Hepatocyte (in vitro differentiated cells): ENCODE measurements around the gene GADD45B. TPM values are rescaled to one million over a fixed set of nuclear protein-coding genes. Genes with fewer than 3 reads are reported as not detected.
A peak's percentile ranks its signal among the peaks of the same experiment; 100 is the strongest.

Experiments
- DNase-seq: peaks from one replicate; pipeline ENCODE4 v3.0.0-alpha.2; 2016; ENCODE audit warnings: low spot score
- H2AFZ ChIP-seq: fragments of 200-600 bp; sonication (generic); 2 replicates; pipeline ENCODE4 v1.6.0; 2016; ENCODE audit warnings: antibody characterized with exemption, mild to moderate bottlenecking
- H3K27ac ChIP-seq: fragments of 200-600 bp; sonication (generic); 2 replicates; pipeline ENCODE4 v1.5.1; 2016; ENCODE audit warnings: mild to moderate bottlenecking
- H3K27me3 ChIP-seq: fragments of 200-600 bp; sonication (generic); 2 replicates; pipeline ENCODE4 v1.6.1; 2016
- H3K36me3 ChIP-seq: fragments of 200-600 bp; sonication (generic); replicated peaks from 2 replicates; pipeline ENCODE4 v1.5.1; 2016; ENCODE audit warnings: low read depth; ENCODE audit not compliant: insufficient read depth
- H3K4me1 ChIP-seq: fragments of 200-600 bp; sonication (generic); 2 replicates; pipeline ENCODE4 v1.5.1; 2016; ENCODE audit warnings: mild to moderate bottlenecking, moderate library complexity; ENCODE audit not compliant: insufficient read depth
- H3K4me2 ChIP-seq: fragments of 200-600 bp; sonication (generic); 2 replicates; pipeline ENCODE4 v1.6.0; 2016
- H3K4me3 ChIP-seq: fragments of 200-600 bp; sonication (generic); 2 replicates; pipeline ENCODE4 v1.5.1; 2016; ENCODE audit warnings: mild to moderate bottlenecking
- H3K79me2 ChIP-seq: fragments of 200-600 bp; sonication (generic); 2 replicates; pipeline ENCODE4 v1.6.0; 2017; ENCODE audit warnings: mild to moderate bottlenecking
- H3K9me2 ChIP-seq: fragments of 200-600 bp; sonication (generic); replicated peaks from 2 replicates; pipeline ENCODE4 v1.6.0; 2017; ENCODE audit warnings: mild to moderate bottlenecking; ENCODE audit not compliant: insufficient read depth
- H3K9me3 ChIP-seq: fragments of 200-600 bp; sonication (generic); 2 replicates; pipeline ENCODE4 v1.5.1; 2016; ENCODE audit warnings: low read depth, mild to moderate bottlenecking
- H4K20me1 ChIP-seq: fragments of 200-600 bp; sonication (generic); 2 replicates; pipeline ENCODE4 v1.6.0; 2016; ENCODE audit warnings: mild to moderate bottlenecking; ENCODE audit not compliant: insufficient read depth, poor library complexity, severe bottlenecking
- EZH2 ChIP-seq: fragments of 200-600 bp; sonication (generic); IDR thresholded peaks from 2 replicates; pipeline ENCODE4 v1.6.1; 2016; ENCODE audit warnings: antibody characterized with exemption, mild to moderate bottlenecking, borderline replicate concordance
- EZH2phosphoT487 ChIP-seq: fragments of 200-600 bp; sonication (generic); IDR thresholded peaks from one replicate; pipeline ENCODE4 v1.6.1; 2018; ENCODE audit warnings: antibody characterized with exemption, mild to moderate bottlenecking, low read depth, moderate library complexity; ENCODE audit not compliant: unreplicated experiment, severe bottlenecking
- WGBS: methylation state at CpG from one replicate; pipeline ENCODE4 v1.1.6; 2016; ENCODE audit warnings: low lambda C conversion rate; ENCODE audit errors: missing lambda C conversion rate; 5-methylcytosine and 5-hydroxymethylcytosine counted together
- polyA plus RNA-seq: library from polyadenylated mRNA; unstranded; fragments of >200 nt; fragmentation: Nextera tagmentation; extraction: Ambion mirVana; gene quantifications from 2 replicates; pipeline ENCODE4 v1.2.1, GENCODE V29; 2016
- total RNA-seq: library from RNA; depleted of rRNA; stranded (reverse); fragments of >200 nt; gene quantifications from 2 replicates; pipeline ENCODE4 v1.2.3, GENCODE V29; 2014
- TF ChIP-seq, protein P1 (sequence below): fragments of 200-600 bp; sonication (generic); IDR thresholded peaks from 2 replicates; pipeline ENCODE4 v1.5.1; 2016; ENCODE audit warnings: antibody characterized with exemption, mild to moderate bottlenecking; ENCODE audit not compliant: poor library complexity

Gene GADD45B
- 126 and 129 TPM in 2 replicates for total RNA-seq
- polyA plus RNA-seq: 229 and 299 TPM in 2 replicates

DNA sequence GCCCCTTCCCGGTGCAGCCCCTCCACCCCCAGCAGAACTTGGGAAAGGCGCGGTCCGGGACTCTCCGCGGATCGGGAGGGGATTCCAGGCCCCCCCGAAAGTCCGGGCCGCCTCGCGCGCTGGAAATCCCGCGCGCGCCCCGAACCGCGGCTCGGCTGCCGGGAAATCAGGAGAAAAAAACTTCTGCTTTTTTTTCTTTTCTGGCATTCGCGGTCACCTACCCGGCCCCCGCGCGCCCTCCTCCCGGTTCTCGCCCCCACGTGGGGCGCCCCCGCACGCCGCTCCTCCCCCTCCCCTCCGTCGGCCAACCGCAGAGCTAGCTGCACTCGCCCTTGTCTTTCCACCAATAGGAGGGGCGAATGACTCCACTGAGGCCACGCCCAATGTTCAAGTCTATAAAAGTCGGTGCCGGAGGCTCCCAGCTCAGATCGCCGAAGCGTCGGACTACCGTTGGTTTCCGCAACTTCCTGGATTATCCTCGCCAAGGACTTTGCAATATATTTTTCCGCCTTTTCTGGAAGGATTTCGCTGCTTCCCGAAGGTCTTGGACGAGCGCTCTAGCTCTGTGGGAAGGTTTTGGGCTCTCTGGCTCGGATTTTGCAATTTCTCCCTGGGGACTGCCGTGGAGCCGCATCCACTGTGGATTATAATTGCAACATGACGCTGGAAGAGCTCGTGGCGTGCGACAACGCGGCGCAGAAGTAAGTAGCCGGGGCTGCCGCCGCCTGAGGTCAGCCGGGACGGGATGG, at the start of gene GADD45B:
TSS of gene GADD45B (plus strand) at position 426 of the 749 bp plus-strand sequence. CDS start at position 658, 232 bp downstream.
- H2AFZ ChIP-seq: peak within 1 kb of the TSS; percentile 28
- whole genome bisulfite sequencing: 1% methylated on average over 53 of the region's 70 CpGs

DNA sequence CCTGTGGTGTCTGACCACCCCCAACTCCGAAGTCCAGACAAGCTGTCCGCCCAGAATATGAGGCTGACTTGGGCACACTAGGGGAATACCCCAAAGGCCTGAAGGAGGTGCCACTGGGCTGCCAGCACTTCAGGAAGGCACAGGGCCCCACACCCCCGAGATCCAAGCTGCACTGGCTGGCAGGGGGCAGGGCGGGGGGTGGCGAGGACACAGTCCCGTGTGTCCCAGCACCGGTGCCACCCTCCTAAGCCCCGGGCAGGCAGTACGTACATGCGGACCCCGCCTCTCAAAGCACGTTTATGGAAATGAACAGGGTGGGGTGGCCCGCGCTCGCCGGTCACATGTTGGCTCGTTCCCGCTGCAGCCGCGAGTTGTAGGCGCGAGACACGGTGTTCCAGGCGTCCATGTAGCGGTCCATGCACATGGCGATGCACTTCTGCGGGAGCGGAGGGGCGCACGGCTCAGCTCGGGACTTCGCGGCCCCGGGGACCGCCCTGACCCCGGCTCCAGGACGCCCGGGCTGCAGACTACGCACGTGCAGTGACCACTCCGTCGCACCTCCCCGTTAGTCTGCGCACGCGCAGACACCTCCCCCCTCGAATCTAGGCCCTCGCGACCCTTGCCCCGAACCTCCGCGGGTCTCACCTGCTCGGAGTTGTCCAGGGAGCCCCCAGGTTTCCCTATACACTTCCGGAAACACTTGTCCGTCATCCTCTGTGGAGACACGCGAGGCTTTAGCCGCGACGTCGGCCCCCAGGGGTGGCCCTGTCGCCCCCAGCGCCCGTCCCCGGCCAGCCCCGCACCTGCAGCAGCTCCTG, 49.1 kb upstream of the GADD45B start:
- Histone ChIP-seq H2AFZ (peak overlapping the region; percentile 51), H3K4me3 (peak overlapping the region; percentile 70), H3K9me3 (no peaks in the 10 kb centered on the region), H4K20me1 (peaks cover 34% of the 10 kb centered on the region), H3K4me2 (peak overlapping the region; percentile 98), H3K27me3 (no peaks in the 10 kb centered on the region), H3K27ac (peak overlapping the region; percentile 96), H3K4me1 (peaks cover 28% of the 10 kb centered on the region), H3K79me2 (peaks cover 32% of the 10 kb centered on the region), H3K36me3 (no peaks in the 10 kb centered on the region), H3K9me2 (no peaks in the 10 kb centered on the region)
- TF ChIP-seq, protein P1, sequence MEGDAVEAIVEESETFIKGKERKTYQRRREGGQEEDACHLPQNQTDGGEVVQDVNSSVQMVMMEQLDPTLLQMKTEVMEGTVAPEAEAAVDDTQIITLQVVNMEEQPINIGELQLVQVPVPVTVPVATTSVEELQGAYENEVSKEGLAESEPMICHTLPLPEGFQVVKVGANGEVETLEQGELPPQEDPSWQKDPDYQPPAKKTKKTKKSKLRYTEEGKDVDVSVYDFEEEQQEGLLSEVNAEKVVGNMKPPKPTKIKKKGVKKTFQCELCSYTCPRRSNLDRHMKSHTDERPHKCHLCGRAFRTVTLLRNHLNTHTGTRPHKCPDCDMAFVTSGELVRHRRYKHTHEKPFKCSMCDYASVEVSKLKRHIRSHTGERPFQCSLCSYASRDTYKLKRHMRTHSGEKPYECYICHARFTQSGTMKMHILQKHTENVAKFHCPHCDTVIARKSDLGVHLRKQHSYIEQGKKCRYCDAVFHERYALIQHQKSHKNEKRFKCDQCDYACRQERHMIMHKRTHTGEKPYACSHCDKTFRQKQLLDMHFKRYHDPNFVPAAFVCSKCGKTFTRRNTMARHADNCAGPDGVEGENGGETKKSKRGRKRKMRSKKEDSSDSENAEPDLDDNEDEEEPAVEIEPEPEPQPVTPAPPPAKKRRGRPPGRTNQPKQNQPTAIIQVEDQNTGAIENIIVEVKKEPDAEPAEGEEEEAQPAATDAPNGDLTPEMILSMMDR: no peak
- TF ChIP-seq EZH2 (no peak), EZH2phosphoT487 (no peak)
- 7% methylated on average over 63 of the region's 66 CpGs for WGBS
- DNase-seq: peak; percentile 65

More for the DNA sequence above, at the start of gene GADD45B:
- H3K79me2 ChIP-seq: peaks cover 19% of the 10 kb centered on the region
- no peaks in the 10 kb centered on the region for H3K27me3 ChIP-seq
- peaks cover 17% of the 10 kb centered on the region for H4K20me1 ChIP-seq
- H3K4me2 ChIP-seq: peak within 1 kb of the TSS; percentile 88
- no peaks in the 10 kb centered on the region for H3K36me3 ChIP-seq
- TF ChIP-seq EZH2phosphoT487 (no peak), EZH2 (no peak)
- TF ChIP-seq, protein P1: no peak
- peak; percentile 98 for DNase-seq
- H3K4me1 ChIP-seq: peaks cover 20% of the 10 kb centered on the region
- peak within 1 kb of the TSS; percentile 77 for H3K27ac ChIP-seq
- H3K4me3 ChIP-seq: peak within 1 kb of the TSS; percentile 54
- no peaks in the 10 kb centered on the region for H3K9me2 ChIP-seq
- H3K9me3 ChIP-seq: no peaks in the 10 kb centered on the region

DNA sequence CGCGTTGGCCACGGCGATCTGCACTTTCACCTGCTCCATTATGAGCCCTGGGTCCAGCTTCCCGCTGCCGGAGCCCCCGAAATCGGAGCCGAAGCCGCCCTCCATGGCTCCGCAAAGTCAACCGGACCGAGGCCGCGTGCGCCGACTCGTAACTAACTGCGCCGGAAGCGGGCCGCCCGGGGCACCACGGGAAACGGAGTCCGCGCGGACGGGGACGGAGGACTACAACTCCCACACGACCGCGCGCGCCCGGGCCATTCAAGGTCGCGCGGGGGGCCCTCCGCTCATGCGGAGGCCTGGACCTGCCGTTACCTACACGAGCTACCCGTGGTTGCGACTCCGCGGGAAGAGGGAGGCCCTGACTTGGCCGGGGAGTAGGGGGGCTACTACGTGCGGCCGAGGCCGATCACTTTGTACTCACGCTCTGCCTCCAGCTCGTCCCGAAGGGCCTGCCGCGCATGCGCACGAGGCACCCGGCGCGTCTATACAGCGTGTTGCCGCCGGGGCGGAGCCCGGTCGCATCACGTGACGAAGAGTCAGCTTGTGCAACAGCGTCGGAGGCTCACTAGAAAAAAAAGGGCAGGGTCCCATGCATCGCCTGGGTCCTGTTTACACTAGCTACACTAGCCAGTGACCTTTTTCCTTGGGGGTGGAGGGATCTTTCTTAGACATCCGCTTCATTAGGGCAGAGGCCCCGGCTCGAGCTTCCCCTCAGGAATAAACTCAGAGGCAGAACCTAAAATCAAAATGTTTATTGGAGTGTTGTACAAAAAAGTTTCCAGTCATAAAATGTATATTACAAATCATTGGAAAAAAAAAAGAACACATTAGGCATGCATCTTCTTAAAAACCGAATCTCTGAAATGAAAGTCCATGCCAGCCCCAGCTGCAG, 48.3 kb upstream of the GADD45B start, which contains the start of gene TIMM13:
TSS of gene TIMM13 (minus strand) at position 158 of the 892 bp plus-strand sequence. CDS start at position 105, 53 bp downstream.
- Histone ChIP-seq H2AFZ (peak within 1 kb of the TSS; percentile 70), H3K79me2 (peaks cover 32% of the 10 kb centered on the region), H4K20me1 (peaks cover 34% of the 10 kb centered on the region), H3K4me1 (peaks cover 28% of the 10 kb centered on the region), H3K4me2 (peak within 1 kb of the TSS; percentile 98), H3K27me3 (no peaks in the 10 kb centered on the region), H3K4me3 (peak within 1 kb of the TSS; percentile 70), H3K27ac (peak within 1 kb of the TSS; percentile 96), H3K9me3 (no peaks in the 10 kb centered on the region), H3K9me2 (no peaks in the 10 kb centered on the region), H3K36me3 (no peaks in the 10 kb centered on the region)
- no peak for TF ChIP-seq EZH2phosphoT487
- TF ChIP-seq, protein P1: no peak
- WGBS: 2% methylated on average over 76 of the region's 77 CpGs
- peak; percentile 100 for DNase-seq
